Stimulated activated CD8-positive, alpha-beta memory T cell treated with anti-CD3 and anti-CD28 coated beads, Interleukin-12 subunit alpha, Interleukin-12 subunit beta, amount 100 ng/mL, for 4 hours (primary cell): Measurements from ENCODE around the gene TMEM239.
"Not testable (repeated sequence)": the region's sequence is repeated elsewhere in the genome, so short reads cannot be mapped to it uniquely, and the experiment has no call there.

Source experiments
- DNase-seq: peaks from one replicate; pipeline ENCODE4 v3.0.0-alpha.2; 2020; ENCODE audit warnings: low read depth

The TMEM239 gene

GRCh38 chr20:2816030-2816582 lies at the start of gene TMEM239:
Gene TMEM239, plus strand, starts transcription at chr20:2816364. Its CDS starts 191 bp downstream, at chr20:2816555.
- DNase-seq: no peak

GRCh38 chr20:2767768-2768631 lies 48.2 kb upstream of the TMEM239 start:
- no peak for DNase-seq

- DNase-seq: no peak
Measured at GRCh38 chr20:2768632-2769015, 47.5 kb upstream of the TMEM239 start.

- DNase-seq: not testable (repeated sequence)
Measured at GRCh38 chr20:2770091-2770490, 46.1 kb upstream of the TMEM239 start.

GRCh38 chr20:2771631-2772080 lies 44.5 kb upstream of the TMEM239 start:
- no peak for DNase-seq

GRCh38 chr20:2773812-2774211 lies 42.4 kb upstream of the TMEM239 start:
- no peak for DNase-seq

- DNase-seq: no peak
Measured at GRCh38 chr20:2775139-2775538, 41.0 kb upstream of the TMEM239 start.

DNA sequence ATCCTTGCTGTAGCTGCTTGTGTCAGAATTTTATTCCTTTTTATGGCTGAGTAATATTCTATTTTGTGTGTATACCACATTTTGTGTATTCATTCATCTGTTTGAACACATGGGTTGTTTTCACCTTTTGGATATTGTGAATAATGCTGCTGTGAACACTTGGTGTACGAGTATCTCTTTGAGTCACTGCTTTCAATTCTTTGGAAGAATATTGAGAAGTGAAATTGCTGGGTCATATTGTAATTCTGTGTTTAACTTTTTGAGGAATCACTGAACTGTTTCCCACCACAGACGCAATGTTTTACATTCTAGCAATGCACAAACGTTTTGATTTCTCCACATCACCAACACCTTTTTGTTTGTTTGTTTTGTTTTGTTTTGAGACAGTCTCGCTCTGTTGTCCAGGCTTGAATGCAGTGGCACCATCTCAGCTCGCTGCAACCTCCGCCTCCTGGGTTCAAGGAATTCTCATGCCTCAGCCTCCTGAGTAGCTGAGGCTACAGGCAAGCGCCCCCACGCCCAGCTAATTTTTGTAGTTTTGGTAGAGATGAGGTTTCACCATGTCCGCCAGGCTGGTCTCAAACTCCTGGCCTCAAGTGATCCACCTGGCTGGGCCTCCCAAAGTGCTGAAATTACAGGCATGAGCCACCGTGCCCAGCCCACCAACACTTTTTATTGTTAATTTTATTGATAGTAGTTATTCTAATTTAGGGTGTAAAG lies 37.4 kb upstream of the TMEM239 start:
- no peak for DNase-seq

DNA sequence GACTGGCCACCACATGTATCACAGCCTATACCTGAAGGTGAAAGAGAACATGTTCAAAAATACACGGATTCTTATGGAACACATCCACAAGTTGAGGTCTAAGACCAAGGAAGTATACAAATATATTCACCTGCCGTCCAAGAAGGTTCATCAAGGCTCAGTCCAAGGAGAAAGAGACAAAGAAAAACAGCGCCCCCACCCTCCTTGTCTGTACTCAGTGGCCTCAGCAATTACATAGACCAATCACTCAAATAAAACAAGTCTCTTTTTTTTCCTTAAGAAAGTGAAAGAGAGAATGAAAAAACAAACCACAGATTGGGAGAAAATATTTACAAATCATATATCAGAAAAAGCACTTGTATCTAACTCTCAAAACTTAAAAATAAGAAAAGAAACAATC lies 35.2 kb upstream of the TMEM239 start:
- DNase-seq: no peak

GRCh38 chr20:2783908-2784566 lies 32.1 kb upstream of the TMEM239 start:
- DNase-seq: no peak

- DNase-seq: no peak
Measured at GRCh38 chr20:2793471-2793870, 22.7 kb upstream of the TMEM239 start.

DNA sequence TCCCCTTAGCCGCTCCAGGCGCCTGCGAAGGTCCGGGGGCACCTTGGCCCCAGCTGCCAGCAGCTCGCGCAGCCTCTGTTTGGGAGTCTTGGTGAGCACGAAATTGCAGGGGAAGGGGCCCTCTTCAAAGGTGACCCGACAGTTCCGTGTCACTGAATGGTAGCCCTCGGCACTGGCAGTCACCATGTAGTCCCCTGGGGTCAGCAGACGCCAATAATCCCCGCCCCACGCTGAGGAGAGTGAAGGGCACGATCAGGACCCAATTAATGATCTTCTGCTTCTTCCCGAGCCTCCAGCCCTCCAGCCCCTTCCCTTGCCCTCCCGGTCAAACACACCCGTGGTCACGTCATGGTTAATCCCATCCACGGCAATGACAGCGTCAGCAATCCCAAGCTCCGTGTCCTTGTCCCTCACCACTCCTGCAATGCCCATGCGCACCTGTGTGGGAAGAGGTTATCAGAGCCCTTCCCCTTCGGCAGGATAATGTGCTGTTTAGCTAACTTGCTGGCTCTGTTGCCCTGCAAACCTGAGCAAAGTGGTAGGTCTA lies 21.9 kb upstream of the TMEM239 start:
- DNase-seq: no peak

GRCh38 chr20:2794866-2795447 lies 21.2 kb upstream of the TMEM239 start:
- DNase-seq: no peak

DNA sequence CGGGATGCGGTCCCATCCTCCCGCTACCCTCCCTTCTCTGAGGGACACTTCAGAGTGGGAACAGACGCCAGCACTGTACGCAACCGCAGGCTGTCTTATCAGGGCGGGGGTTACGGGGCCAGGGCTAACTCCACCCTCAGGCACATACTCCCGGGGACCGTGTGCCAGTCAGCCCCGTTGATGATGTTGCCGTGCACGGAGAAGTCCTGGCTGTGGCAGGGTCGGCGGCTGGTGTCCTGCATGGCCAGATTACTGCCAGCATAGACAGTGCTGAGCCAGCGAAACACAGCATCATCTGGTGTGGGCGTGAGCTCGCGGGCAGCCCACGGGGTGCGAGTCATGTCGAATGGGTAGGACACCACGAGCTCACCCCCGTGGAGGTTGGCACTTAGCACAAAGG lies 20.7 kb upstream of the TMEM239 start:
- DNase-seq: no peak

DNA sequence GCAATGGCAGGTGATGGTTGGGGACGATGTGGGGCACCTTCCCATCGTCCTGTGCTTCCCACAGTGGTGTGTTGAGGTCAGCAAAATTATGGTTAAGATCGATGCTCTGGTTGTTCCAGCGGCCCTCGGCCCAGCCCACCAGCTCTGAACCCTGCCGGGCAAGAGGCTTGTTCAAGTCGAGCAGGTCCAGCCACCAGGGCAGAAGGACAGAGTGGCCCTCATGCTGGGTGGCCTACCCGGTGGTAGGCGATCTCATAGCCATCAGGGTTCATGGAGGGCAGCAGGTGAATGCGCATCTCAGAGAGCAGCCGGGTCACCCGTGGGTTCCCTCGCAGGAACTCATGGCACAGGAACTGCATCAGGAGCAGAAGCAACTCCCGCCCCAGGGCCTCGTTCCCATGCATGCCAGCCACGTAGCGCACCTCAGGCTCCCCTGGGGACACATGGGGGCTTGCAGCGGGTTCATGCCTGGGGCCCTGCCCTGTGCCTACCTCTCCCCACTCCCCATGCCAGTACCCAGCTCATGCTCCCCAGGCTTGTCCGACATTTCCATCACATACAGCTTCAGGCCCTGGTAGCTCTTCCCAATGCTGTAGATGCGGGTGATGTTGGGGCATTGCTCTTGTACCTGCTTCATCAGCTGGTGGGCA lies 20.0 kb upstream of the TMEM239 start:
- no peak for DNase-seq

DNA sequence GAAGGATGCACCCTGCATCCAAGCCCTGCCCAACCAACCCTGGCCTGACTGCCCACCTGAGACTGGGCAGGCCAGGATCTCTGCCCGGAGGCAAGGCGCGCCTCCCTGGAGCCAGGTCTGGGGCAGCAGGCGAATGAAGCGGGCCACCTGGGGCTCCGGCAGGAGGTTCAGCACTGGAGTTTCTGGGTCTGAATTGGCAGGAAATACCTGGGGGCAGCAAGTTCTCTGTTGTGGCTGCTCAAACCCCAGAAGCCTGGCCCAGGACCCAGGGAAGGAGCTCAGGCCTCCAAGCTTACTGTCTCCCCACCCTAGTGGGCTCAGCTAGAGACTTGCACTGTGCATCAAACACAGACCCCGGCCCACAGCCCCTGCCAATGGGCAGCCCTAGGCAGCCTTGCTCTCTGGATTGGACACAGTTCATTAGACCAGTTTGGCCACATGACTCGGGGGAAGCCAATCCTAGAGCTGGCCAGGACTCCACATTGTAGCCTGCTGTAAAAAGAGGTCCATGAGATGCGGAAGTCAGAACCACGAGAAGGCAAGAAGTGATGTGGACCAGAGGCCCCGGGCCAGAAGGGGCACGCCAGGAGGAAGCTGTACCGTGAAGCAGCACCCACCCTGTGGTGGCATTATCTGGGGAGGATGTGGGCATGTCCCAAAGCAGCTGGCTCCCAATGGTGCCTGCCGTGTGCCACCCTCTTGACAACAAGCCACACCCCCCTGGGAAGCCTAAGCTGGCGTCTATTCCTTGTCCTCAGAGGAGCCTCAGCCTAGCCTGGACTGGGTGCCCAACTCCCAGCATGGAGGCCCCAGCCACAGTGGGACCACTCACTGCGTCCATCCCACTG lies 18.8 kb upstream of the TMEM239 start:
- DNase-seq: no peak

- DNase-seq: no peak
Measured at GRCh38 chr20:2798095-2798805, 17.9 kb upstream of the TMEM239 start.

- no peak for DNase-seq
Measured at GRCh38 chr20:2798814-2799213, 17.4 kb upstream of the TMEM239 start.

GRCh38 chr20:2799271-2799670 lies 16.9 kb upstream of the TMEM239 start:
- DNase-seq: no peak
